GM18858 (cell line): Measurements from ENCODE around the gene MMP10.
"Not testable (repeated sequence)": the region's sequence is repeated elsewhere in the genome, so short reads cannot be mapped to it uniquely, and the experiment has no call there.

Experiments
- ATAC-seq: cut with Tn5 transposase; IDR thresholded peaks from one replicate; pipeline ENCODE4 v1.9.1; 2021; ENCODE audit not compliant: unreplicated experiment

MMP10 gene

DNA sequence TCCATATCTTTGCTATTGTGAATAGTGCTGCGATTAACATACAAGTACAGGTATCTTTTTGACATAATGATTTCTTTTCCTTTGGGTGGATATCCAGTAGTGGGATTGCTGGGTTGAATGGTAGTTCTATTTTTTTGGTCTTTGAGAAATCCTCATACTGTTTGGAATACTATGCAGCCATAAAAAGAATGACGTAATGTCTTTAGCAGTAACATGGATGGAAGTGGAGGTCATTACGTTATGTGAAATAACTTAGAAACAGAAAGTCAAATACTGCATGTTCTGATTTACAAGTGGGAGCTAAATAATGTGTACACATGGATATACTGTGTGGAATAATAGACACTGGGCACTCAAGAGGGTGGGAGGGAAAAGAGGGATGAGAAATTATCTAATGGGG lies 4.0 kb upstream of the MMP10 start:
- ATAC-seq, result no peak

DNA sequence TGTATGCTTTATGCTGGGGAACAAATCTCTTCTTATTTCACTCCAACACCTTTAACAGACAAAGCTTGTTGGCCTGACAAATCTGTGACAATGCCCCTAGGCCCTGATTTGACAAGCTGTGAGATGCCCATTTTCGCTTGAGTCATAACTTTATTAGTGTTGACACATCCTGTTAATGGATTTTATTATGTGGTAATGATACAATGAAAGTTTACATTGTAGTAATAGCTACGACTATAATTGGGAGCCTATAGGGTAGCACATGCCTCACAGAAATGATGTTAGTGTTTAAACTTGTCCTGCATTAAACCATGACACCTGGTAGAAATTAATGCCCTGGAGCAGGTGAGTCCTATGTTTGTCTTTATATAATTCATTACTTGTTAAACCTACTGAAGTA lies 3.3 kb upstream of the MMP10 start:
- ATAC-seq, result no peak

DNA sequence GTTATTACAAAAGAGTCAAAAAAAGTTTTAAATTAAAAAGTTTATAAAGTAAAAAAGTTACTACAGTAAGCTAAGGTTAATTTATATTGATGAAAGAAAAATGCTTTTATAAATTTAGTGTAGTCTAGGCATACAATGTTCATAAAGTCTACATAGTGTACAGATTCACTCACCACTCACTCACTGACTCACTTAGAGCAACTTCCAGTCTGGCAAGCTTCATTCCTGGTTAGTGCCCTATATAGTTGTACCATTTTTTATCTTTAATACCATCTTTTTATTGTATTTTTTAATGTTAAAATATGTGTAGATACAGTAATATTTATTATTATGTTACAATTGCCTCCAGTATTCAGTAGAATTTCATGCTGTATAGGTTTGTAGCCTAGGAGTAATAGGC lies 2.6 kb upstream of the MMP10 start:
- no peak for ATAC-seq

DNA sequence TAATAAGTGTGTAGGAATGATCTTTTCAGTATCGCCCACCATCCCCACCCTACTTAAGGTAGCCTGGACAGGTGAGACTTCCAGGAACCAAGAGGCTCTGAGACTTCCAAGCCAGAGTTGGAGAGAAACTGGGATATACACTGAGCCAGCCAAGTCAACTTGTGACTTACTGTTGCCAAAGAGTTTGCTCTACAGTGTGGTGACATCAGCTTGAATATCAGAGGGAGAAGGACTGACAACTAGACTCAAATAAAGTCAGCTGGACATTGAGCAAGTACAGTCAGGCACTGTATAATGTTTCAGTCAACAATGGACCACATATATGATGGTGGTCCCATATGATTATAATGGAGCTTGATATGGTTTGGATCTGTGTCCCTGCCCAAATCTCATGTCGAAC lies 1.2 kb upstream of the MMP10 start:
- ATAC-seq, result no peak

DNA sequence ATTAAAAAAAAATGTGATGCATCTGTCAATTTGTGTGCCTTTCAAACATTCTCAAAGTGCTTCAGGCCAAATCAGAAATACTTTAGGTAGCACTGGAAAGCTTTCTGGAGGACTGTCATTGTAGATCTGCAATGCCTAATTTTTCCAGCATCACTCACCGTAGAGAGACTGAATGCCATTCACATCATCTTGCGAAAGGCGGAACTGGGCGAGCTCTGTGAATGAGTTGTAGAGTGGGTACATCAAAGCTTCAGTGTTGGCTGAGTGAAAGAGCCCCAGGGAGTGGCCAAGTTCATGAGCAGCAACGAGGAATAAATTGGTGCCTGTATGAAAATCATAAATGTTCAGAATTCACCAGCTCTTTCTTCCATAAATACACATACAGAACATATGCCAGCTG lies 4.0 kb downstream of the MMP10 start:
- ATAC-seq, result no peak

DNA sequence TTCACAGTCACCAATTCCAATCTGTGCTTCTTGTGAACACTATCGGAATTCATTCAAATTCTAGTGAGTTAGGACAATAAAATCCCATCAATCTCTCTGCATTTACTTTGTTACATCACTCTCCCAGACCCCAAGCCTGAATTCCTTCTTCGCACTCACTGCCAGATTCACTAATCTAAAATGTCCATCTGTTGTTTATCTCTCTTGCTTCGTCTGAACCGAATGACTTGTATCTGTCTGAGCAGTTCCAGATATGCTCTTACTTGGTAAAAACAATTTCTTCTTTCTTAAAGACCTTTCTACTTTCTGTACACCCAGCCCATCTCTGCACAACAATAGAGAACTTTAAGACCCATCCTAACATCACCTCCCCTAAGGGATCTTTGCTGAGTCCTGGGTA lies 7.0 kb downstream of the MMP10 start:
- ATAC-seq, result no peak

DNA sequence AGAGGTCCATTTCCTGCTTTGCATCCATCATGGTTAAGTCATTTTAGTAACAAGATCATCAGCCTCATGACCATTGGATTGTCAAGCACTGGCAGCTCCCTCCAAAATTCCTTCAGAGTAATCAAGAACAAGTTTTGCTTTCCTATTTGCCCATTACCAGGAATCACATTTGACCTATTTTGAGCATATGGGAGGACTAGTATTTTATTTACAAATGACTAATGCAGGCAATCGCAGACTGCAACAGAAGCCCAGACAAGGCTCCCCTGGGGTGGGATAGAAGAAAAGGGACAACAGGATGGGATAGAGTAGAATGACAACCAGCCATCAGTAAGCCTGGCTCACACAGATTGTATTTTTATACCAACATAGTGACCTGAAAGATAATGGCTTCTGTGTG lies 9.1 kb downstream of the MMP10 start:
- ATAC-seq, result no peak

DNA sequence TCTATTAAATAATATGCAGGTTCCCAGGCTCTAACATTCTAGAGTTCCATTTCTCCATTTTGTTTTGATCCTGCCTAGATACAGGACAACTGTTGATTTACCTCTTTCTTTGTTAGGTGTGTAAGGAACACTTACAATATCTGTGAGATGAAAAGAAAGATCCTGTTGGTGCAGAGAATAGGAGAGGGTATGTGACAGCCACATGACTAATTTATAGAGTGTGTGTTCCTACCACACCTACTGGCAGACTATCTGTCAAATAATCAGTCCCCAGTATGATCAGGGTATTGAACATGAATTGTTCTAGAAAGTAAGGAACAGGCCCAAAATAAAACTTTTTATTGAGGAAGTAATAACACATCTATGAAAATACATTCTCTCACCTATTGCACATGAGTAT lies 10.2 kb downstream of the MMP10 start:
- ATAC-seq, result no peak

DNA sequence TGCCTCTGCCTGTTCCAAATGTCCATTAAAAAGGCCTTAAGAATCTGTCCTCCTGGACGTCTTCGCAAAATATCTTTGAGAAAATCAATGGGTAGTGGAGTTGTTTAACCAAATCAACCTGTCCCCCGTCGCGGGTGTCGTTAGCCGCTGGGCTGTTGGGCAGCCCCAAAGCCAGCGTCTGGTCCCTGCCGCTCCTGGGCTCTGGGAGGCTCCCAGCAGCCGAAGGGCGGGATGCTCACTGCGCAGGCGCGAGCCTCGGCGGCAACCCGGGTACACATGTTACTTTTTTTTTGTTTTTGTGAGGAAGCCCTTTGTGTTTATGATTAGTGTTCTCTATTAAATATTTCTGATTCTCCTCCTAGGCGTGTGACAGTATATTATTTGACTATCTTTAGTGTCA lies 12.6 kb downstream of the MMP10 start:
- ATAC-seq, result no peak

DNA sequence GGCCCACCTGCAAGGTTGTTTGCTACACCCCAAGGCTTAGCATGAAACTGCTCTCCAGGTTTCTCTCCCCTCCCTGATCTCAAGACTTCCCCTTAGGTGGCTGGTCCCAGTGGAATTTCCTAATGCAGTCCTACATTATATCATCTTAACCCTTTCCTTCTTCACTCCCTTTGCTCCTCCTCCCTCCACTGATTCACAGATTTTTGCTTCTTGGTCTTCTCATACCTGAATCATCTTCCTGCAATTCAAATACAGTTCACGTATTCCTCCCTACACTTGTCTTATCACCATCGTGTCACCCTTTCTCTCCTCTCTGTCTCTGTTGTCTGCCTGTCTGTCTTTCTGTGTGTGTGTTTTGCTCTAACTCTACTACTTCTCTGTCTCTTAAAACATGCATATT lies 17.0 kb downstream of the MMP10 start:
- ATAC-seq, result no peak

DNA sequence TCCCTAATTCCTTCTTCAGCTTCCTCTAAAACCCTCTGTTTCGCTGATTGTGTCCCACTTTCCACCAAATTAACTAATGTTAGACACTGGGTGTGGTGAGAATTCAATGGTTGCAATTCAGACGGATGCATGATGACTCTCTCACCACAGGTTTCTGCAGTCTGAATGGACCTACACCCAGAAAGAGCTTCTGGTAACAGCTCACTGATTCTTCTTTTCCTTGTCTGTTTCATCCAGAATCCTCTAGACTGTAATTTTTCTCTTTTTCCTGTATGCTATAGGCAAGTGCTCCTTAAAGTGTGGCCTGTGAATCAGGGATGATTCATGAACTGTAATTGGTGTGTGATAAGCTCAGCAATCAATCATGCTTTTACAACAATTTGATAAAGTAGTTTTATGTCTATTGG lies 18.1 kb downstream of the MMP10 start:
- no peak for ATAC-seq

DNA sequence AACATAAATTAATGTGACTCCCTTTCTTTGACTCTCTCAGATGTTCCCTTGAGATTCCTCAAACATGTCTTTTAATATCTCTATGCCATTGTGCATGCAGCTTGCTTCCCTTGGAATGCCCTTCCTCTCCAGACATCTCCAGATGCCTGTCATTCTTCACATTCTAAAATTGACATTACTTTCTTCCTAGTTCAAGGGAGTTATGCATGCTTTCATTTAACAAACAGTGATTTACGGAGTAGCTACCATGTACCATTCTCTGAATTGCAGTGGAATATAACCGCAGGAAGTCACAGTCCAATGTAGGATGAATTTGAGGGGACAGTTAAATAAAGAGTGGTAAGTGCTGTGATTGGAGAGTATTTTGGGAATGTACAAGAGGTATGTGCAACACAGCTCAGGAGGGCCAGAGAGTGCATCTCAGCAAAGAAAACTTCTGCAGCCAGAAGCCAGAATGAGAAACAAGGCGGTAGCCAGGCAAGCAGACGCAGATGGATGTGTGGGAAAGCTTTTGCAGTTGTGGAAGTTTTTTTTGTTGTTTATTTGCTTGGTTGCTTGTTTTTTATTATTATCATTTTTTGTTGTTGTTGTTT lies 18.7 kb downstream of the MMP10 start:
- ATAC-seq, result no peak

DNA sequence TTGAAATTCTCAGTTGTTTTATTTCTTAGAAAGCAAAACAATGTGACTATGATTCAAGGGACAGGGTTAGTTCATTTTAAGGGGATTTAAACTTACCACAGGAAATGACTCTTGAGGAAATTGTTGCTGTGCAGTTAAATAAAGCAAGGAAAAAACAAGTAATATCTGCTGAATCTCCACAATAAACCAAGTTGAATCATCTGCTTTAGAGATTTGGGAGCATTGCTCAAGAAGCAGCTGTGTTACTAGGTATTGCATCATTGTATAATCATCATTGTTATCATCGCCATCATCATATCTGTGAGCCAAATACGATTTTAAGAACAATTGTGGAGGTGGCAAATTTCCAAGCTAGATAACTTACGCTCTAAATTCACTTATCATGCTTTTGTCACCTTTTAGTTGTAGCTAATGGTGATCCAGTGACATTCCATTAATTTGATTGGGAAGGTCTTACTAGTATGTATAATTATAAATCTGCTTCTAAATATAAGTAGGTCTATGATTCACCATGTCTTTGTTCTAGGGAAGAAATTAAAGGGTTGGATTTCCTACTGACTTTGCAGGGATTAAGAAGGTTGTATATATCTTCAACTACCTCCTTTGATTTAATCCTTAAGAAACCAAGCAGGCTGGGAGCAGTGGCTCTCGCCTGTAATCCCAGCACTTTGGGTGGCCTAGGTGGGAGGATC lies 19.9 kb downstream of the MMP10 start:
- no peak for ATAC-seq

DNA sequence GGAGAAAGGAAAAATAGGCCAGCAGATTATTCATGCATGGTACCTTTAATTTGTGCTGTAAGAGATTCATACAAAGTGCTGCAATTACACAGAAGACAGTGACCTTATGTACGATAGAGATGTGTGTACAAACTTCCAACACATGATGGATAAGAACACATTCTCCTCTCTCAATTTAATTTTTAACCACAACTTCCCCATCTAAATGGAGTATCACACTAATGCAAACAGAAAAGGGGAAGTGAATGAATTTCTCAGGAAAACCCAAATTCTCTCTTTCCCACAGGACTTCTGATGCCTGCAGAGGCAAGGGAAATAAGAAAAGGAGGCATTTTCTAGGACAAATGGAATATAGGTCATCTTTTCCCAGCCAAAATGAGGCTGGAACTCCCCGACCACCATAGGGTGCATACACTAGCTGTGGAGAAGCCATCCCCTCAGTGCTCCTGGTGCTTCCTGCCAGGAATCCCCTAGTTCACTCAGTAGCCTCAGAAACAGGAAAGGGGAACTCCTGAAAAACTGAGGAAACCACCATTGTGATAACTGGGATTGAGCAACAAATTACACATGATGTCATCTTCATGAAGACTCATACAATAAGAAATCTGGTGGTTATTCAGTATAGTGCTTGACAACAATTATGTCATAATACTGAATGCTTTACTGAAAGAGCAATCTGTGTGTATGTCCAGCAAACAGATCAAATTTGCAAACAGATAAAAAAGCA lies 22.4 kb downstream of the MMP10 start:
- ATAC-seq, result no peak

DNA sequence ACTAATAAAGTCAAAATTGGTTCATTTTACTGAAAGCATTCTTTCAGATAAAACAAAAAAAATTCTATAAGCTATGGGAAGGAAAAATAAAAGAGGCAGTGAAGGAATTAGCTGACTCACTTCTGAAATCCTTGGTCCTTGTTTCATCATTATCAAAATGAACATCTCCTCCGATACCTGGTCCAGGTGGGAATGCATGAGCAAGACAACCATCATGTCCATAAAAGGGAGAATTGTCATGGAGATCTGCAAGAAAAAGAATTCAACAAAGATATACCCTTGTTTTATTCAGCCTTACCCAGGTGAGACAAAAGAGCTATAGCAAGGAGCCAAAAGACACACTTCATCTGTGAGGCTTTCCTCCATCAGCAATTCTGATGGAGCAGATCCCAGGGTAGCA lies 27.2 kb downstream of the MMP10 start:
- no peak for ATAC-seq

DNA sequence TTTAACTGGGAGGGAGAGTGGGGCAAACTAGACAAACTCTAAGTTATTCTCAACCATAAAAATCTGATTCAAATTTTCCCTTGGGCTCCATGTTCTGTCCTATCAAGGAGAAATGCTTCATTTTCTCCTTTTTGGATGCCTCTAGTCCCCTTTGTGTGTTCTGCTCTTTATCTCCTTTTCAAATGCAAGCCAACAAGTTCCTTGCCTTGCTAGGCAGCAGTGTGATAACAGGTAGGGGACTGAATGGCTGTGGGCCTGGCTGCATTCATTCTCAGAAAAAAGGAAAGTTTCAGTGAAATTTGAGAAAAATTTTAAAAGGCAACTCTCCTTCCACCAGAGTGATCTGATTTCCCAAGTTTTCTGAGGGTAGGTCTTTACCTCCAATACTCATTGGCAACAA lies 28.8 kb downstream of the MMP10 start:
- ATAC-seq, result no peak

DNA sequence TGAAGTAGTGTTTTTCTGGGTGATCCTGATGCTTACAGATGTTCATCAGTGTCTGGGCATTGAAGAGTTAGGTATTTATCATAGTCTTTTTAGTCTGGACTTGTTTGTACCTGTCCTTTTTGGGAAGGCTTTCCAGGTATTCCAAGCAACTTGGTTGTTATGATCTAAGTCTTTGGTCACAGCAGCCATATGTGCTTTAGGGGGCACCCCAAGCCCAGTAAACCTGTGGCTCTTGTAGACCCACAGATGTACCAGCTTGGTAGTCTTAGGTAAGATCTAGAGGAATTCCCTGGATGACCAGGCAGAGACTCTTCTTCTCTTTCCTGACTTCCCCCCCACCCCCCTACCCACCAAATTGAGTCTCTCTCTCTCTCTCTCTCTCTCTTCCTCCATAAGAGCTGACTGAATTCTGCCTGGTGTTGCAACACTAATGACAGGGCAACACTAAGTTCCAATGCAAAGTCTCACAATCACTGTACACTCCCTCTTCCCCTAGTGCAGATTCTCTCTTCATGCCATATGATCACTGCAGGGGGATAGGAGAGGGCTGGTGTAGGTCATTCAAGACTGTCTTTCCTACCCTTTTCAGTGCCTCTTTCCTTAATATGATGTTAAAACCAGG lies 31.2 kb downstream of the MMP10 start:
- no peak for ATAC-seq

DNA sequence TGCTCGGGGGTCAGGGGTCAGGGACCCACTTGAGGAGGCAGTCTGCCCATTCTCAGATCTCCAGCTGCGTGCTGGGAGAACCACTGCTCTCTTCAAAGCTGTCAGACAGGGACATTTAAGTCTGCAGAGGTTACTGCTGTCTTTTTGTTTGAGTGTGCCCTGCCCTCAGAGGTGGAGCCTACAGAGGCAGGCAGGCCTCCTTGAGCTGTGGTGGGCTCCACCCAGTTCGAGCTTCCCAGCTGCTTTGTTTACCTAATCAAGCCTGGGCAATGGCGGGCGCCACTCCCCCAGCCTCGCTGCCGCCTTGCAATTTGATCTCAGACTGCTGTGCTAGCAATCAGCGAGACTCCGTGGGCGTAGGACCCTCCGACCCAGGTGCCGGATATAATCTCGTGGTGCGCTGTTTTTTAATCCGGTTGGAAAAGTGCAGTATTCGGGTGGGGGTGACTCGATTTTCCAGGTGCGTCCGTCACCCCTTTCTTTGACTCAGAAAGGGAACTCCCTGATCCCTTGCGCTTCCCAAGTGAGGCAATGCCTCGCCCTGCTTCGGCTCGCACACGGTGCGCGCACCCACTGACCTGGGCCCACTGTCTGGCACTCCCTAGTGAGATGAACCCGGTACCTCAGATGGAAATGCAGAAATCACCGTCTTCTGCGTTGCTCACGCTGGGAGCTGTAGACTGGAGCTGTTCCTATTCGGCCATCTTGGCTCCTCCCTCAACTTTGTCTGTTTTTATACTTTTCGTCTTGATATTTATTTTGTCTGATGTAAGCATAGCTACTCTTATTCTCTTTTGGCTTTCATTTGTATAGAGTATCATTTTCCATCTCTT lies 33.5 kb downstream of the MMP10 start:
- not testable (repeated sequence) for ATAC-seq

DNA sequence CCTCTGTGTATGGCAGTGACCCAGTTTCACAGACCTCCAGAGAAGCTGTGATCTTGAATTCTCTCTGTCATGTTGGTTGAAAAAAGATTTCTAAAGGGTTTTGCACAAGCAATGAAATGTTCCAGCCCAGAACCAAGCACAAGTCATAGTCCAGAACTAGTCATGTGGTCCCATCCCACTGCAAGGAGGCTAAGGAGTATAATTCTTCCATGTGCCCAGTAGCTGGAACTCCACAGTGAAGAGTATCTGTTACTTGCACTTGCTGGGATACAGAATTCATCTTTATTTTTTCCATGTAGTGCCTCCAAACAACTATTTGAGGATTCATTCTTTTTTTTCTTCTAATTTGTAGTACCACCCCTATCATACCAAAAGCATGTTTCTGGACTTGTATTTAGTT lies 45.8 kb downstream of the MMP10 start:
- ATAC-seq, result no peak

DNA sequence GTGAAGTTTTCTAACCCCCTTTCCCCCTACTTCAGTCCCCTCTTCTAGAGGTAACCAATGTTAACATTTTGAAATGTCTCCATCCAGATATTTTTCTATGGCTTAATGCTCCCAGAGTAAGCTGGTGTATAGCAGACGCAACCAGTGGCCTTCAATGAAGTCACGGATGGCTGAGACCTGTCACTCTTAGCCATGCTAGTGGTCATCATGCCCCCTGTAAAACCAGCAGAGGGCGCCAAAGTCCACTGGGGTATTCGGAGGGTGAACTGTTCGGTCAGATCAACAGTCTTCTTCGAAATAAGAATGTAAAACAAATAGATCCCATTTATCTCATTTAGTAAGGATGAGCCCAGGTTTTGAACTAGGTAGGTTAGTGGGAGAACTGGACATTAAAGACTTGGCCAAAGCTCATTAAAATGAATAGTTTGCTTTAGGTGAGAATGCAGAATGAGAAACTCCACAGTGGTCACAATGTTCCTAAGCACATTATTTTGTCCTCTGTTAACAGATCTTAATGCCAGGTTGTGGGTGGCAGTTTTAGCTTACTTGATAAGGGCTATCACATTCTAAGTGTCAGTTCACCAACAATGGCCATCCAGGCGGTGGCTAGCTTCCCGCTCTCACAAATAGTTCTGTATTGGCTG lies 47.1 kb downstream of the MMP10 start:
- peak; percentile 87 for ATAC-seq

DNA sequence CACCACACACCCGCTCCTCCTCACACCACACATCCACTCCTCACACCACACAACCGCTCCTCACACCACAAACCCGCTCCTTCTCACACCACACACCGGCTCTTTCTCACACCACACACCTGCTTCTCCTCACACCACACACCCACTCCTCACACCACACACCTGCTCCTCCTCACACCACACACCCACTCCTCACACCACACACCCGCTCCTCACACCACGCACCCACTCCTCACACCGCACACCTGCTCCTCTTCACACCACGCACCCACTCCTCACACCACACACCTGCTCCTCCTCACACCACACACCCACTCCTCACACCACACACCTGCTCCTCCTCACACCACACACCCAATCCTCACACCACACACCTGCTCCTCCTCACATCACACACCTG lies 49.5 kb downstream of the MMP10 start:
- not testable (repeated sequence) for ATAC-seq
